Nephron (organoid): Measurements from ENCODE around the gene SYT7.

Experiments used
- H3K27ac Mint-ChIP-seq, 3 experiments: 2 replicates each; pipeline ENCODE4 v1.8.0; 2020; ENCODE audit warnings: mixed read lengths in 3 of 3, mild to moderate bottlenecking in 2 of 3, moderate library complexity in 1 of 3
- H3K27me3 Mint-ChIP-seq: 2 replicates; pipeline ENCODE4 v1.8.0; 2021; ENCODE audit warnings: low read depth, mild to moderate bottlenecking, moderate library complexity, mixed read lengths
- H3K36me3 Mint-ChIP-seq: 2 replicates; pipeline ENCODE4 v1.8.0; 2020; ENCODE audit warnings: low read depth, mixed read lengths
- H3K4me1 Mint-ChIP-seq: 2 replicates; pipeline ENCODE4 v1.8.0; 2020; ENCODE audit warnings: mixed read lengths
- H3K4me3 Mint-ChIP-seq, 3 experiments: 2 replicates each; pipeline ENCODE4 v1.8.0; 2020; ENCODE audit warnings: mild to moderate bottlenecking in 3 of 3, mixed read lengths in 3 of 3, moderate library complexity in 2 of 3
- H3K9me3 Mint-ChIP-seq: 2 replicates; pipeline ENCODE4 v1.8.0; 2020; ENCODE audit warnings: mixed read lengths
- CTCF ChIP-seq, 3 experiments: fragments of 200-600 bp; sonication (generic); IDR thresholded peaks; one replicate each; pipeline ENCODE4 v1.5.0; 2021; ENCODE audit warnings: antibody characterized with exemption in 3 of 3; ENCODE audit not compliant: unreplicated experiment in 3 of 3

The SYT7 gene

GRCh38 chr11:61516675-61517572 is 64.0 kb downstream of the SYT7 start:
- Mint-ChIP-seq H3K4me3 (no peak overlapping the region), H3K27ac (peak overlapping the region in 1 of 3 experiments; percentile 46), H3K36me3 (no peaks in the 10 kb centered on the region), H3K9me3 (no peaks in the 10 kb centered on the region), H3K4me1 (peaks cover 17% of the 10 kb centered on the region), H3K27me3 (peaks cover 46% of the 10 kb centered on the region)
- TF ChIP-seq CTCF (IDR thresholded peaks at IDR 0.05; ENCODE audit: unreplicated experiment in 3 of 3), result peak; percentile 97 to 98 (median 97)

DNA sequence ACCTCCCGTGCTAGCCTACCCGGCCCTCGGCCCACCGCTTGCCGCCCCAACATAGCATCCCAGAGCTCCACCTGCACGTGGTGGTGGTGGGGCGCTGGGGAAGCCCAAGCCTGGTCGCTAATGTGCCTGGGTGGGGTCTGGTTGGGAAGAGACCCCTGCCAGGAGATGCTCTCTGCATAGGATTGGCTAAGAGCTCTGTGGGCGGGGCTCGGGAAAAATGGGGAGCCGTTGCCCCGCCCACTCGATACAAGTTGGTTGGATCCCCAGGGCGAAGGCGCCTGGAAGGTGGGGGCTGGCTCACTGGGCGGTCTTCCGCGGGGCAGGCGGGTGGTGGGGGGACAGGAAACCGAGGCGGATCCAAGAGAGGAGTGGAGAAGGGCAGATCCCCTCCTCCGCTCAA is 64.7 kb downstream of the SYT7 start:
- Mint-ChIP-seq H3K4me1 (peaks cover 20% of the 10 kb centered on the region), H3K27ac (no peak overlapping the region), H3K27me3 (peaks cover 48% of the 10 kb centered on the region), H3K9me3 (no peaks in the 10 kb centered on the region), H3K36me3 (no peaks in the 10 kb centered on the region), H3K4me3 (no peak overlapping the region)
- no peak for TF ChIP-seq CTCF (IDR thresholded peaks at IDR 0.05; ENCODE audit: unreplicated experiment in 3 of 3)

DNA sequence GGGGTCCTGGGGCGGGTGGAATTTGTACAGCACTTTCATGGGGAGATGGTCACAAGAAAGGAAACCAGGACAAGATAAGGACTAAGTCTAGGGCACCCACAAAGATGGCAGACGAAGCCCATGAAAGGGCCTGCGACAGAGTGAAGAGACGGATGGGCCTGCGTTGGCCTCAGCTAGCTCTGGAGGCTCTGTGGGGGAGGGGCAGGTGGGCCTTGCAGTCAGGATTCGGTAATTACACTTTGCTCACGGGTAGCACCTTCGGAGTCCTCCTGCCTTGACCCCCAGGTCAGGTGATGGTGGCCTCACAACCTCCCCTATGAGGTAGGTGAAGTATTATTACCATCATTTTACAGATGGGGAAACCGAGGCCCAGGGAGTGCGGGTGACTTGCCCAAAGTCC is 65.2 kb downstream of the SYT7 start:
- no peaks in the 10 kb centered on the region for H3K9me3 Mint-ChIP-seq
- peaks cover 25% of the 10 kb centered on the region for H3K4me1 Mint-ChIP-seq
- no peak overlapping the region for H3K27ac Mint-ChIP-seq
- H3K36me3 Mint-ChIP-seq, result no peaks in the 10 kb centered on the region
- H3K27me3 Mint-ChIP-seq, result peaks cover 53% of the 10 kb centered on the region
- TF ChIP-seq CTCF (IDR thresholded peaks at IDR 0.05; ENCODE audit: unreplicated experiment in 3 of 3), result no peak
- no peak overlapping the region for H3K4me3 Mint-ChIP-seq

DNA sequence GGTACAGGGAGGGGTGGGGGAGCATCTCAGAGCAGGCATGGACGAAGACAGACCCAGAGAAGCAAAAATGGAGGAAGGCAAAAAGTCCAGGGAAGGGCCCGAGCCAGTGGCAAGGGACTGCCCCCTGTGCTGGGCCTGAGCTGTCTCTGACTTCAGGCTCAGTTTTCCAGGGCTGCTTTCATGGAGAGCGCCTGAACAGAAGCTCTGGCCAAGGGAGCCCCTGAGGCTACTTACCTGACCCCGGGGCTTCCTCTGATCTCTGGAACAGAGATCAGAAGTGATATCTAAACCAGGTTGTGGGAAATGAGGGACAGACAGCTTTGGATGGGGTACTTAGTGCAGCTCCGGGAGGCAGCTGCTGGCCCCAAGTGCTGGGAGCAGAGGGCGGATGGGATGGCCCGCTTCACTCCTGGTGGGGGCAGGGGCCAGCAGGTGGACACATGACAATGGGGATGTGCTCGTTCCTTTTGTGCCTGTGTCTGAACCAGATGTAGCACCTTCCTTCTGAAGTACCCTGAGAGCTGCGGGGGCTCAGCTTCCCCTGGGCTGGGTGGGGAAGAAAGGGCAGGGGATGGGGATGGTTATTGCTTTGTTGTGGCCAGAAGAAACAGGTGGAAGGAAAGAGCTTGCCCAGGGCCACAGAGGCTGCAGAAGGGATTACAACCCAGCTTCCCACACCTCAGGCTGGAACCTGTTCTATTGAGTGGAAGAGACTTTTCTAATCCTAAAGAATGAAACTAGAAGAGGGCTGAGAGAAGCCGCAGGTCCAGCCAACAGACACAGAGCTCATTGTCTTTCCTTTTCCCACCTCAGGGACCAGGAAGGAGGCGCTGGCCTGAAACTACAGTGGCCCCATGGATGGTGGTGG is 66.6 kb downstream of the SYT7 start:
- no peaks in the 10 kb centered on the region for H3K9me3 Mint-ChIP-seq
- TF ChIP-seq CTCF (IDR thresholded peaks at IDR 0.05; ENCODE audit: unreplicated experiment in 3 of 3), result no peak
- no peak overlapping the region for H3K4me3 Mint-ChIP-seq
- peaks cover 27% of the 10 kb centered on the region for H3K4me1 Mint-ChIP-seq
- no peaks in the 10 kb centered on the region for H3K36me3 Mint-ChIP-seq
- H3K27ac Mint-ChIP-seq, result no peak overlapping the region
- H3K27me3 Mint-ChIP-seq, result peaks cover 62% of the 10 kb centered on the region

DNA sequence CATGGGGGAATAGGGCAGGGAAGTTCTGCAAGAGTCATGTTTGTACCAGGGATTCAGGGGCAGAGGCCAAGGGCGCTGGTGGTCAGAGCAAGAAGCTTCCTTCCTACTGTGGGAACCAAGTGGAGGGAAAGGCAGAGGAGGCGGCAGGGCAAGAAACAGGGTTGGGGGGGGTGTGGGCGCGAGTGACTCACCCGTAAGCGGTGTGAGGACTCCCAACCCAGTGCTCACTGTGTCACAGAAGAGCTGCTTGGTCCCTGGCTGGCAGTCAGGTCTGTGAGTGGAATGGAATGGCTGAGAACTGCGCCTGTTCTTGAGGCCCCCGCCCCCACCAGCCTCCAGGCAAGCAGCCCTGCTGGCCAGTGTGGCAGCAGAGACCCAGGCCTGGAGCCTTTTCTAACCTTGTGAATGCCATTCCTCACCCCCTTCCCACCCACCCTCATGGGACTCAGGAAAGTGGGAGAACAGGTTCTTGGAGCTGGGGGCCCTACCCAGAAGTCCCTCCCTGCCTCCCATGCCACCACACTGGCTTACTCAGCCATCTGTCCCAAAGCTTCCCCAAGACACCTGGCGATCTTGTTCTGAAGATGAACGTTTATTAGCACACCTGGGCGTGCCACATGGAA is 67.6 kb downstream of the SYT7 start:
- no peak for TF ChIP-seq CTCF (IDR thresholded peaks at IDR 0.05; ENCODE audit: unreplicated experiment in 3 of 3)
- no peak overlapping the region for H3K27ac Mint-ChIP-seq
- H3K4me1 Mint-ChIP-seq, result peaks cover 27% of the 10 kb centered on the region
- peaks cover 63% of the 10 kb centered on the region for H3K27me3 Mint-ChIP-seq
- H3K4me3 Mint-ChIP-seq, result no peak overlapping the region
- H3K9me3 Mint-ChIP-seq, result no peaks in the 10 kb centered on the region
- H3K36me3 Mint-ChIP-seq, result no peaks in the 10 kb centered on the region
